Ovary (tissue), 10 donors: Measurements from ENCODE around the gene RNF114. TPM values are rescaled to one million over a fixed set of nuclear protein-coding genes. Genes with fewer than 3 reads are reported as not detected.
A peak's percentile ranks its signal among the peaks of the same experiment; 100 is the strongest.

Source experiments
- DNase-seq, 5 donors: peaks; one replicate each; pipeline ENCODE4 v3.0.0-alpha.2; 2019 to 2020
- H3K27ac ChIP-seq, 2 donors: fragments of 200-600 bp; one replicate each; pipeline versions ENCODE4 v1.5.1 to v1.8.0; 2019 to 2022
- H3K27me3 ChIP-seq: fragments of 200-600 bp; one replicate; pipeline ENCODE4 v1.8.0; 2022
- H3K36me3 ChIP-seq: fragments of 200-600 bp; sonication (generic); one replicate; pipeline ENCODE4 v1.5.1; 2019
- H3K4me1 ChIP-seq: one replicate; pipeline ENCODE4 v1.8.1; 2013; ENCODE audit warnings: mild to moderate bottlenecking, moderate library complexity; ENCODE audit not compliant: insufficient read depth
- H3K4me3 ChIP-seq: fragments of 200-600 bp; sonication (generic); one replicate; pipeline ENCODE4 v1.5.1; 2017
- H3K9me3 ChIP-seq, 2 donors: fragments of 200-600 bp in 1 of 2; sonication (generic) in 1 of 2; one replicate each; pipeline versions ENCODE4 v1.5.1 to v1.8.1; 2013 to 2019; ENCODE audit warnings: mild to moderate bottlenecking in 1 of 2, moderate library complexity in 1 of 2
- CTCF ChIP-seq, 3 donors: fragments of 450-650 bp in 2 of 3; fragments of 200-600 bp in 1 of 3; IDR thresholded peaks; one replicate each; pipeline versions ENCODE4 v1.5.1 to v1.8.0; 2016 to 2022; ENCODE audit warnings: antibody characterized with exemption in 3 of 3, mild to moderate bottlenecking in 1 of 3
- EP300 ChIP-seq: sonication (generic); formaldehyde crosslinking; IDR thresholded peaks from one replicate; pipeline ENCODE4 v1.6.1; 2017; ENCODE audit warnings: antibody characterized with exemption
- POLR2A ChIP-seq: fragments of 450-650 bp; IDR thresholded peaks from one replicate; pipeline ENCODE4 v1.6.1; 2017; ENCODE audit warnings: antibody characterized with exemption, mild to moderate bottlenecking, moderate library complexity
- WGBS, 3 donors: extraction: QIAGEN DNeasy Blood & Tissue Kit in 1 of 3; methylation state at CpG; one replicate each; pipeline versions ENCODE4 v1.1.5 to v1.1.7; 2013 to 2017; 5-methylcytosine and 5-hydroxymethylcytosine counted together
- intact Hi-C, 4 donors: fragments of 100-400 bp; cut with DNase I; formaldehyde crosslinking; loops; one replicate each; pipeline versions ENCODE4 v1.11.0 to v1.15.1; 2022 to 2023
- long read RNA-seq, 3 donors: library from polyadenylated mRNA in 2 of 3; unstranded in 2 of 3; transcript quantifications; one replicate each; pipeline ENCODE4 v2.0.0 and lab custom pipeline, GENCODE V29; 2021 to 2026
- polyA plus RNA-seq, 2 donors: library from polyadenylated mRNA; stranded (reverse); fragments of 200-250 nt in 1 of 2; fragments of 350-450 nt in 1 of 2; fragmentation: Illumina TruSeq in 1 of 2; extraction: RNeasy Lipid Tissue Mini Kit (QIAGEN cat#74804) in 1 of 2; gene quantifications; one replicate each; pipeline ENCODE4 v1.2.3, GENCODE V29; 2013 to 2014
- total RNA-seq, 7 donors: library from RNA; depleted of rRNA in 2 of 7; stranded (reverse); fragments of >200 nt in 2 of 7; fragmentation: NEBNext Ultra II Directional in 3 of 7; extraction: Animal tissue kit (Norgen Biotek cat#: 25700) in 3 of 7; gene quantifications; one replicate each; pipeline versions ENCODE4 v1.1.0 to v1.2.4, GENCODE V29; 2016 to 2023
- donor health status: DM: no; HTN: no; CAD: no; lungs with moderate emphysema.
- donor health status: DM: no; HTN: no; CAD: no.
- donor health status: Bipolar disorder and iron deficiency.
- donor health status: DM: yes; HTN: yes; CAD: no.
- donor health status: DM: no; HTN: no; CAD: no.
- donor health status: DM: yes; HTN: yes; CAD: no.

RNF114 gene
- total RNA-seq, result 100 to 1,000 TPM in 2 of 7 donors, 10 to 100 TPM in 5; 54.0 to 186 (median 73.2) TPM
- polyA plus RNA-seq, result 10 to 100 TPM; 44.2 to 61.6 TPM
- long read RNA-seq, donor 1, transcript RNF114-201 (6 exons, 2,503 nt), result major isoform, 133 of 163 reads
- long read RNA-seq, donor 1, partial matches to known transcripts, result 16 of 163 reads
- long read RNA-seq, donor 1, other reads (novel, unspliced or antisense), result 10 of 163 reads
- long read RNA-seq, donor 2, transcript RNF114-201 (6 exons, 2,503 nt), result major isoform, 44 of 68 reads
- long read RNA-seq, donor 2, transcript RNF114-207 (4 exons, 2,006 nt), result minor isoform, 5 of 68 reads
- long read RNA-seq, donor 2, partial matches to known transcripts, result 12 of 68 reads
- long read RNA-seq, donor 2, other reads (novel, unspliced or antisense), result 0 of 68 reads
- long read RNA-seq, donor 3, transcript RNF114-201 (6 exons, 2,503 nt), result major isoform, 103 of 114 reads
- long read RNA-seq, donor 3, partial matches to known transcripts, result 0 of 114 reads
- long read RNA-seq, donor 3, other reads (novel, unspliced or antisense), result 7 of 114 reads

GRCh38 chr20:49936153-49937026, at the start of gene RNF114:
TSS of gene RNF114 (plus strand) at chr20:49936397. CDS start at chr20:49936413, 16 bp downstream.
- peak; percentile 89 to 96 (median 94) for DNase-seq
- H3K36me3 ChIP-seq, result no peaks in the 10 kb centered on the region
- H3K9me3 ChIP-seq, result no peaks in the 10 kb centered on the region
- peak; percentile 97 for TF ChIP-seq POLR2A
- peak in 1 of 3 donors; percentile 27 for TF ChIP-seq CTCF (IDR thresholded peaks at IDR 0.05)
- TF ChIP-seq EP300, result no peak
- intact Hi-C loops, result loop anchor here in 1 of 4 donors (10.0 kb wide), 1 partner anchor 322 kb away; no protein-coding TSS in a partner anchor
- no peaks in the 10 kb centered on the region for H3K27me3 ChIP-seq
- 0 to 1% (median 0%) methylated on average over 65 to 79 of the region's 79 CpGs for WGBS, 3 donors
- peak within 1 kb of the TSS; percentile 89 for H3K4me3 ChIP-seq
- peaks cover 19% of the 10 kb centered on the region for H3K4me1 ChIP-seq
- H3K27ac ChIP-seq, result peak within 1 kb of the TSS; percentile 75 to 80

- no peaks in the 10 kb centered on the region for H3K9me3 ChIP-seq
- DNase-seq, result no peak
- H3K27me3 ChIP-seq, result no peaks in the 10 kb centered on the region
- H3K36me3 ChIP-seq, result no peaks in the 10 kb centered on the region
- H3K27ac ChIP-seq, result peak overlapping the region in 1 of 2 donors; percentile 38
- WGBS, 3 donors, result 73 to 82% (median 82%) methylated on average over 23 to 30 of the region's 30 CpGs
- H3K4me1 ChIP-seq, result peaks cover 17% of the 10 kb centered on the region
- intact Hi-C loops, result loop anchor here in 2 of 4 donors (5.0 to 10.0 kb wide), 2 partner anchors 272 to 274 kb away; no protein-coding TSS in a partner anchor
- no peak for TF ChIP-seq POLR2A
- TF ChIP-seq CTCF (IDR thresholded peaks at IDR 0.05), result no peak
- TF ChIP-seq EP300, result no peak
- H3K4me3 ChIP-seq, result no peak overlapping the region
Measured at GRCh38 chr20:49886571-49887213, 49.5 kb upstream of the RNF114 start.

- Histone ChIP-seq H3K27me3 (no peaks in the 10 kb centered on the region), H3K4me1 (peaks cover 21% of the 10 kb centered on the region), H3K9me3 (no peaks in the 10 kb centered on the region), H3K27ac (peak overlapping the region in 1 of 2 donors; percentile 38), H3K36me3 (no peaks in the 10 kb centered on the region), H3K4me3 (no peak overlapping the region)
- TF ChIP-seq CTCF (IDR thresholded peaks at IDR 0.05) (no peak), POLR2A (no peak), EP300 (no peak)
- DNase-seq, result no peak
- 61 to 69% (median 69%) methylated on average over 32 of the region's 32 CpGs for WGBS, 3 donors
- intact Hi-C loops, result loop anchor here in 2 of 4 donors (5.0 to 10.0 kb wide), 2 partner anchors 273 to 275 kb away; no protein-coding TSS in a partner anchor
Measured at GRCh38 chr20:49887251-49888211, 48.7 kb upstream of the RNF114 start.
